HG02623 (cell line): ENCODE data around the gene UBA6.

Experiments
- ATAC-seq: cut with Tn5 transposase; IDR thresholded peaks from one replicate; pipeline ENCODE4 v1.9.1; 2021; ENCODE audit warnings: moderate library complexity; ENCODE audit not compliant: unreplicated experiment

UBA6 gene

DNA sequence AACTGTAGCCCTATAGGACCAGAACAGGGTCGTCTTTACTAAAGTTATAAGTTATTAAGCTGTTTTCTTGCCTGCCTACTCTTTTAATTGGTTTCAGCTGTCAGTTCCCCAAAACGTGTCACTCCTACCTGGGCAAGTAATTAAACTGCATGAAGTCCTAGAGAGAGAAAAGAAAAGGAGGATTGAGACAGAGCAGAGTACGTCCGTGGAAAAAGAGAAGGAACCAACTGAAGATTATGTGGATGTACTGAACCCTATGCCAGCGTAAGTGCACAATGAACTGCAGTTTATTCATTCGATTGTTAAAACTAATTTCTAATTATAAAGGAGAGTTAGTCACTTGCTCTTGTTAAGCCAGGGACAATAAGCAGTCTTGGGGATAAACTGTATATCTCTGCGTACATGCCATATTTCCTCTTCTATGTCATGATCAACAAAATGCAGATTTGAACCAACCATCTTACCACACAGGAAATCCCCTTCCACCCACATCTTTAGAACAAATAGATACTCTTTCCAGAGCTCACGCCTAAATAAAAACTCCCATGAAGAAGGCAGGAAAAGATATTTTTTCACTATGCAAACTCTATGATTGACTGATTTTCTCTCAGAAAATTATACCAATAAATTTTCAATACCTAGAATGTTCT is 119.6 kb downstream of the UBA6 start:
- ATAC-seq = peak; percentile 54

DNA sequence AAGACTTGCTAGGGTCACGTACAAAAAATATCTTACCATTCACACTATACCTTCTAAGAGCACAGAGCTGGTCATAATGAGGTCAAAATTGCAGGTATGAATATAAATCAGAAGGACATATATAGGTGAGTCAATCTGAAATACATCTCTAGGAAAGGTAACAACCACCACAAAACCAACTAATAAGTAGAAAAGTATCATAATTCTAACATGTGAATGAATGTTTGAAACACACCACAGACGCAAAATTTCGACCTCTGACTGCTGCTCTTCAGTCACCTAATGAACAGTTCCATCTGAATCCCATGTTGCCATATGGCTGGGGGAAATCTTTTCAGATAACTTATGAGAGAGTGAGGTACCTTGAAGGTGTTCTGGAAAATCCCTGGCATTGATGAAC is 120.4 kb downstream of the UBA6 start:
- ATAC-seq = peak; percentile 37

DNA sequence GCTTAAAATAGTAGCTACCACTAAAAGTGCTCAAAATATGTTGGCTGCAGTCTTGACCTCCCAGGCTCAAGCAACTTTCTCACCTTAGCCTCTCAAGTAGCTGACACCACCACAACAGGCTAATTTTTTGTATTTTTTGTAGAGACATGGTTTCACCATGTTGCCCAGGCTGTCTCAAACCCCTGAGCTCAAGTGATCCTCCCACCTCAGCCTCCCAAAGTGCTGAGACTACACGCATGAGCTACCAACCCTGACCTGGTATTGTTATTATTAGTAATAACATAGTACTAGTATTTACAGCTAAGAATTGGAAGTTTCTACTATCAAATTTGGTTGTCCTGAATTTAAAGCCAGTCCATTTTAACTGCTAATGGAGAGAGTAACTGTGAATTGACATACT is 124.4 kb downstream of the UBA6 start:
- no peak for ATAC-seq

DNA sequence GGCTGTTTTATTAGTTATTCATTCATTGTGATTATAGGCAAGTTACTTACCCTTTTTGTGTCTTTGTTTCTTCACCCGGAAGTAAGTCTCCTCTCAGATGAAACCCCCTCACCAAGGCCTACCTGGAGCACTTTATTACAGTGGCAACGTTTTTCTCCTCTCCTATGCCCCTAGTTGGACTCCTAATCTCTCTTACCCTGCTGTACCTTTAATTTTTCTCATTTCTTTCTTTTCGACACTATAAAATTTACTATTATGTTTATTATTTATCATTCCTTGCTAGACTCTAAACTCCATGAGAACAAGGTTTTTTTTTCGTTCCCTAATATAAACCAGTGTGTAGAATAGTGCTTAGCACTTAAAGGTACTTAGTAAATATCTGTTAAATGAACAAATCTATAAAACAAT is 124.9 kb downstream of the UBA6 start:
- ATAC-seq = no peak

DNA sequence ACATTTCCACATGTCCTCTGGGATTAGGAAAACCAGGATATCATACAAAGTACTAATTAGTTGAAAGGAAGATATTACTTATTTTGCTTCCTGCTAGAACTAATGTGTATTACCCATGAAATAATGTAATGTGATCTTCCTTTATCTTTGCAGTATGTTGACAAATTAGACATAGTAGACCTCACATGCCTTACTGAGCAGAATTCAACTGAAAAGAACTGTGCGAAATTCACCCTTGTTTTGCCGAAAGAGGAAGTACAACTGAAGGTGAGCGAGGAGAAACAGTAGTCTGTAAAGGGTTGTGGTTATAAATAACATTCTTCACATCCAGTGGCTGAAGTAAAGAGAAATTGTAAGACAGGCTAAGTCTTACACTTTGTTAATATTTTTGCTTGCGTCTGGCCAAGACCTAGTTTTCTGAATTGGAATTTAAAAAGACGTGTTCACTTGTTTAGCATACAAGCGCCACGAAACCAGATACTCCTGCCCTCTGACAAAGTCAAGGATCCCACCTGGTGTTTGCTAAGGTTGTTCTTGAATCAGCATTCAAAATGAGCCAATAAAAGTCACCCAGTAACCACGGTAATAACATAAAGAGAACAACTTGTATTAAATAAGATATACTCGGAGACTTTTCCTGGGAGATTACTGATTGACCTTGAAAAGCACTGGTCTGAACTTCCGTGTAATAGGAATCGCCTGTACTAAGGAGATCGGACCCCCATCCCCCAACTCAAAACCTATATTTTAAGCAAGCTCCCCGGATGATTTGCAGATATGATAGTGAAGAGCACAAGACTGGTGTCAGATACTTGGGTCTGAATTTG is 125.5 kb downstream of the UBA6 start:
- ATAC-seq = peak; percentile 95

DNA sequence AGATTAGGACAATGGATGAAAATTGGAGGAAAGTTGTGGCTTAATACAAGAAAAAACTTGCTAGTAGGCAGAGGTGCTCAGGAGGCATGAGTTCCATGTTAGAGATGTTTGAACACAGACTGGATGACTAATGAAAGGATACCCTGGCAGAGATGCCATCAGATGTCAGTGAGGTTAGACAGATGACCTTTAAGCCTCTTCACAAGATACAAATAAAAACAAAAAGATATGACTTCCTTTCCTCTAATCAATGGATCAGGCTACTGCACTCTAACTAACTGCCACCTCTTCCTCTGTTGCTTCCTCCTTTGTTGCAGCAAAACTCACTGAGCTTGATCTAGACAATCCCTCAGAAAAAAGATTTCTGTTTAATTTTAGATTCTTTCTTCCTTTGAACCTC is 127.8 kb downstream of the UBA6 start:
- ATAC-seq = no peak

DNA sequence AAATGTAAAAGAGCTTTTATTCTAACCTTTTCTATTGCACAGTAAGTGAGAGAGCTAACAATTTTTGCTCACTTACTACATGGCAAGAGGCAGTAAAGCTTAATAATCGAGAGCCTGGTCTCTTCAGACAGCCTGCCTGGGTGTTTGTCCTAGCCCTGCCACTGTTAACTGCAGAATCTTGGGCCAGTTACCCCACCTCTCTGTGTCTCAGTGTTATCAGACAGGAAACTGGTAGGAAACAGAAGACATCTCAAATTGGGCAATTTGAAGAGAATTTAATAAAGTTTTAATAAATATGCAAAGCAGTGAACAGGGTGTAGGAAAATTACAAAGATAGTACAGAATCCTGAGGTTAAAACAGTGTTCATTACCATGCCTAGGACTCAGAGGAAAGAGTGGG is 129.0 kb downstream of the UBA6 start:
- ATAC-seq = no peak

DNA sequence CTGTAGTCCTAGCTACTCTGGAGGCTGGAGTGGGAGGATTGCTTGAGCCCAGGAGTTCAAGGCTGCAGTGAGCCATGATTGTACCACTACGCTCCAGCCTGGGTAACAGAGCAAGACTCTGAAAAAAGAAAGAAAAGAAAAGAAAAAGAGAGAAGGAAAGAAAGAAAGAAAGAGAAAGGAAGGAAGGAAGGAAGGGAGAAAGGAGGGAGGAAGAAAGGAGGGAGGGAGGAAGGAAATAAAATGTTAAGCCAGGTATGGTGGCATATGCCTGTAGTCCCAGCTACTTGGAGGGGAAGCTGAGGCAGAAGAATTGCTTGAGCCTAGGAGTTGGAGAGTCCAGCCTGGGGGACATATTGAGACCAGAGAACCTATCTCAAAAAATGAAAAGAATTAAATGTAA is 130.4 kb downstream of the UBA6 start:
- ATAC-seq = no peak

DNA sequence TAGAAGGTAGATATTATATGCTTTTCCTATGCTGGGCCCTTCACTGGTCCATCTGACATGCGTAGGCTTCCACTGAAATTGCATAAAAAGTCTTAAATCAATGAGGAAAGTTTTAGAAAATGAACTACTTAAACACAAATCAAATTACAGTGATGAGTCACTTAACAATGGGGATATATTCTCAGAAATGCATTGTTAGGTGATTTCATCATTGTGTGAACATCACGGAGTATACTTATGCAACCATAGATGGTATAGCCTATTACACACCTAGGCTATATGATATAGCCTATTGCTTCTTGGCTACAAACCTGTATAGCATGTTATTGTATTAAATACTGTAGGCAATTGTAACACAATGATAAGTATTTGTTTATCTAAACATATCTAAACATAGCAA is 132.1 kb downstream of the UBA6 start:
- ATAC-seq = no peak

DNA sequence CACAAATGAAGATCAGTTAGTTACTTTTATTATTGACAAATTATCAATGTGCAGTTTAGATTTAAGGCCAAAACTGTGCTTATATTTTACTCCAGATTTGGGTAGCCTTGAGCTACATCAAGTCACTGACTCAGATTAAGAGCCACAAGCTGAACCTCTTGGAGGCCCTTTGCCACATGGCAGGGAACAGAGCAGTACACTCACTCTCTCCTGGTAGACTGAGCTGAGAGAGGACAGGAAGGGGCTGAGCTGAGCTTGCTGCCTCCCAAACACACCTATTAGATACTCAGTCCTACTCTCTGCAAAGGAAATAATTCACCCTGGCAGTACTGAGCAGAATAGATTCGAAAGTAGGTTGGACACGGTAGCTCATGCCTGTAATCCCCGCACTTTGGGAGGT is 134.6 kb downstream of the UBA6 start:
- ATAC-seq = no peak

DNA sequence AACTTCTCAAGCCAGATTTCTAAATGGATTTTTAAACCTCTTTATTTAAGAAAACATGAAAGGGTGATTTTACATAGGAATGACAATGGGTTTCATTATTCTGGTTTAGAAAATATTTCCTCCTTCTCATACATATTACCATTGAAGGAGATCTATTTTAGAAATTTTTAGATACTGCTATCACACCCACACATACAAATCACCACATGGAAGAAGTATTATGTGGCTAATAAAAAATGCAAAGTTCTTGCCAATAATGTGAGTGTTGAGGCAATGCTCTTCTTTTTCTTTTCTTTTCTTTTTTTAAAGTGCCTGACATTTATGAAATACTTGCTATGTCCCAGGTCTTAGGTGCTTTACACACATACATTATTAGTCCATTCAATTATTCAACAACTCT is 135.7 kb downstream of the UBA6 start:
- ATAC-seq = no peak
